GM12892 (cell line): Measurements from ENCODE around the gene ALPK1.

Experiments
- POLR2A ChIP-seq: IDR thresholded peaks from 2 replicates; pipeline ENCODE4 v1.6.1; 2011; ENCODE audit warnings: low read depth, low read length, control low read depth
- POLR2AphosphoS5 ChIP-seq: IDR thresholded peaks from 2 replicates; pipeline ENCODE4 v1.6.1; 2011; ENCODE audit warnings: low read depth, low read length, control low read depth
- TAF1 ChIP-seq: IDR thresholded peaks from 2 replicates; pipeline ENCODE4 v1.6.1; 2011; ENCODE audit warnings: low read depth, mild to moderate bottlenecking, control low read depth, low read length, borderline replicate concordance

GRCh38 chr4:112321776-112322684 lies 24.9 kb downstream of the ALPK1 start:
- TF ChIP-seq POLR2AphosphoS5 (no peak), POLR2A (no peak), TAF1 (no peak)
